HepG2 (cell line): ENCODE results near the gene SNN. TPM values are rescaled to one million over a fixed set of nuclear protein-coding genes. Genes with fewer than 3 reads are reported as not detected.
A peak's percentile ranks its signal among the peaks of the same experiment; 100 is the strongest.

Experiments used
- ATF2 ChIP-seq: sonication (generic); formaldehyde crosslinking; IDR thresholded peaks from 2 replicates; pipeline ENCODE4 v1.4.0; 2020; ENCODE audit warnings: missing genetic modification reagents
- CAMTA2 ChIP-seq: sonication (generic); formaldehyde crosslinking; IDR thresholded peaks from 2 replicates; pipeline ENCODE4 v1.4.0; 2020; ENCODE audit warnings: mild to moderate bottlenecking, missing genetic modification reagents, borderline replicate concordance
- CREB1 ChIP-seq, 2 experiments: fragments of 450-650 bp in 1 of 2; IDR thresholded peaks; 2 replicates each; pipeline ENCODE4 v1.6.1; 2016 to 2017; ENCODE audit warnings: control low read depth in 1 of 2, mild to moderate bottlenecking in 1 of 2, missing compliant biosample characterization in 1 of 2, missing genetic modification characterization in 1 of 2
- DPF2 ChIP-seq: sonication (generic); formaldehyde crosslinking; IDR thresholded peaks from 2 replicates; pipeline ENCODE4 v1.4.0; 2020; ENCODE audit warnings: mild to moderate bottlenecking, low read depth, missing genetic modification reagents, borderline replicate concordance
- HCFC1 ChIP-seq: fragments of 150-350 bp; IDR thresholded peaks from 2 replicates; pipeline ENCODE4 v1.6.1; 2014; ENCODE audit warnings: low read depth, low read length
- NFRKB ChIP-seq: fragments of 450-650 bp; IDR thresholded peaks from 2 replicates; pipeline ENCODE4 v1.6.1; 2017
- PREB ChIP-seq: sonication (generic); formaldehyde crosslinking; IDR thresholded peaks from 2 replicates; pipeline ENCODE4 v1.4.0; 2020; ENCODE audit warnings: missing genetic modification reagents
- RNF219 ChIP-seq: sonication (generic); formaldehyde crosslinking; IDR thresholded peaks from 2 replicates; pipeline ENCODE4 v1.5.0; 2020; ENCODE audit warnings: mild to moderate bottlenecking, missing genetic modification reagents
- SKI ChIP-seq: fragments of 450-650 bp; IDR thresholded peaks from one replicate; pipeline ENCODE4 v1.6.1; 2018; ENCODE audit warnings: mild to moderate bottlenecking; ENCODE audit not compliant: partially characterized antibody
- SKIL ChIP-seq: sonication (generic); formaldehyde crosslinking; IDR thresholded peaks from 2 replicates; pipeline ENCODE4 v1.8.0; 2022; ENCODE audit warnings: missing genetic modification reagents, mild to moderate bottlenecking, moderate library complexity, borderline replicate concordance
- STAG1 ChIP-seq: sonication (generic); formaldehyde crosslinking; IDR thresholded peaks from 2 replicates; pipeline ENCODE4 v1.4.0; 2020; ENCODE audit warnings: missing genetic modification reagents
- TP53 ChIP-seq: sonication (generic); formaldehyde crosslinking; conservative IDR thresholded peaks from 2 replicates; pipeline ENCODE4 v1.4.0; 2020; ENCODE audit warnings: missing genetic modification reagents
- TSC22D2 ChIP-seq: sonication (generic); formaldehyde crosslinking; IDR thresholded peaks from 2 replicates; pipeline ENCODE4 v1.5.1; 2020; ENCODE audit warnings: missing genetic modification reagents, mild to moderate bottlenecking, borderline replicate concordance
- U2AF2 ChIP-seq: fragments of 200-400 bp; formaldehyde crosslinking; IDR thresholded peaks from 2 replicates; pipeline ENCODE4 v1.6.1; 2017; ENCODE audit warnings: low read depth, mild to moderate bottlenecking, low read length
- ZBTB34 ChIP-seq: sonication (generic); formaldehyde crosslinking; IDR thresholded peaks from 2 replicates; pipeline ENCODE4 v1.8.0; 2022; ENCODE audit warnings: mild to moderate bottlenecking, missing genetic modification reagents
- ZNF263 ChIP-seq: sonication (generic); formaldehyde crosslinking; IDR thresholded peaks from 2 replicates; pipeline ENCODE4 v1.4.0; 2020; ENCODE audit warnings: missing genetic modification reagents
- ZNF615 ChIP-seq: sonication (generic); formaldehyde crosslinking; IDR thresholded peaks from 2 replicates; pipeline ENCODE4 v1.5.0; 2020; ENCODE audit warnings: mild to moderate bottlenecking, missing genetic modification reagents, borderline replicate concordance
- ZNF800 ChIP-seq: sonication (generic); formaldehyde crosslinking; IDR thresholded peaks from 2 replicates; pipeline ENCODE4 v1.4.0; 2020; ENCODE audit warnings: missing genetic modification reagents
- ZNF839 ChIP-seq: sonication (generic); formaldehyde crosslinking; IDR thresholded peaks from 2 replicates; pipeline ENCODE4 v1.4.0; 2020; ENCODE audit warnings: missing genetic modification reagents, mild to moderate bottlenecking, borderline replicate concordance
- ZNF879 ChIP-seq: sonication (generic); formaldehyde crosslinking; IDR thresholded peaks from 2 replicates; pipeline ENCODE4 v1.8.1; 2023; ENCODE audit warnings: missing genetic modification reagents
- polyA plus RNA-seq, 8 experiments: library from polyadenylated mRNA; depleted of rRNA in 3 of 8; stranded (reverse) in 7 of 8; unstranded in 1 of 8; fragments of >200 nt; fragmentation: Illumina TruSeq in 4 of 8; extraction: Trizol in 4 of 8; gene quantifications; 2 replicates each; pipeline versions ENCODE4 v1.2.1 to v1.2.3, GENCODE V29; 2011 to 2016; ENCODE audit warnings: low read depth in 4 of 8, missing spikeins in 1 of 8, mixed read lengths in 1 of 8; ENCODE audit not compliant: insufficient read depth in 1 of 8
- total RNA-seq, 5 experiments: library from RNA; depleted of rRNA; stranded (reverse); fragments of >200 nt; fragmentation: Illumina TruSeq; extraction: Trizol; gene quantifications; 2 replicates each; pipeline ENCODE4 v1.2.3, GENCODE V29; 2016; ENCODE audit warnings: low read depth in 1 of 5

Gene SNN
- total and polyA plus RNA-seq, 2 of the 13 experiments (the other 11 are each of a cell fraction or from before 2014, with no cell fraction given): 5.2 to 8.4 TPM

- TF ChIP-seq ZNF800 (CRISPR knock-in tag): no peak
- no peak for TF ChIP-seq SKI
- TF ChIP-seq ZNF263 (CRISPR knock-in tag): no peak
- TF ChIP-seq CREB1 (IDR thresholded peaks at IDR 0.05): no peak
- no peak for TF ChIP-seq CREB1 (CRISPR knock-in tag; IDR thresholded peaks at IDR 0.05)
- no peak for TF ChIP-seq TP53 (CRISPR knock-in tag)
- TF ChIP-seq ZNF615 (CRISPR knock-in tag): no peak
- no peak for TF ChIP-seq DPF2 (CRISPR knock-in tag)
- no peak for TF ChIP-seq RNF219 (CRISPR knock-in tag)
- peak; percentile 28; the same call in 1 of the 2 replicates for TF ChIP-seq ZNF839
- 0 out of 2 replicates have a peak, but pooled peaks have one; percentile 22 for TF ChIP-seq U2AF2
- TF ChIP-seq SKIL: no peak
- TF ChIP-seq STAG1 (CRISPR knock-in tag): peak; percentile 6; the same call in 1 of the 2 replicates
- no peak for TF ChIP-seq ZBTB34 (CRISPR knock-in tag)
- TF ChIP-seq ATF2: no peak
- no peak for TF ChIP-seq NFRKB
- TF ChIP-seq PREB (CRISPR knock-in tag): no peak
- no peak; the same call in 1 of the 2 replicates for TF ChIP-seq TSC22D2 (CRISPR knock-in tag)
- TF ChIP-seq HCFC1: no peak
- no peak for TF ChIP-seq ZNF879 (CRISPR knock-in tag)
- no peak for TF ChIP-seq CAMTA2 (CRISPR knock-in tag)
These were observed 35.8 kb upstream of the SNN start (continued) for GRCh38 chr16:11632455-11632939.
